Measurements from ENCODE around the gene CASP5.
"Not testable (repeated sequence)": the region's sequence is repeated elsewhere in the genome, so short reads cannot be mapped to it uniquely, and the experiment has no call there.

CASP5 gene

DNA sequence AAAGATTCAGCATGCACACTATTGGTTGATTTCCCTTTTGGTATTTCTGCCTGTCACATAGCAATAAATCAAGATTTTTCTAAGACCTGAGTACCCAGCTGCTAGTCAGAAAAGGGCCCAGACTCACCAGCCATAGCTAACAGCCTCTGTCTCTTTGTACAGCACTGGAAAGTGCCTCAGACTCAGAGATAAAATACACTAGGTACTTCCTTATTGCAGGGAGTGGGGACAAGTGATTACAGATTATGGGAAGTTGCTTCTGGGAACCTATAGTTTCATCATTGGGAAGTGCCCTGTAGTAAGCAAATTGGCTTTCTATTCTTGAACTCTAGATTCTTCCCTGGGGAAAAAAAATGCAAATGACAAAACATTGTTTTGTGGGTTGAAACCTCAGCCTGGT, at the start of gene CASP5:
CASP5 (minus strand) TSS at position 166 of the 400 bp plus-strand sequence; CDS start at position 134, 32 bp downstream.
- DNase-seq = no peak

- not testable (repeated sequence) for DNase-seq
These were observed 49.1 kb upstream of the CASP5 start for GRCh38 chr11:105072080-105072479.

DNA sequence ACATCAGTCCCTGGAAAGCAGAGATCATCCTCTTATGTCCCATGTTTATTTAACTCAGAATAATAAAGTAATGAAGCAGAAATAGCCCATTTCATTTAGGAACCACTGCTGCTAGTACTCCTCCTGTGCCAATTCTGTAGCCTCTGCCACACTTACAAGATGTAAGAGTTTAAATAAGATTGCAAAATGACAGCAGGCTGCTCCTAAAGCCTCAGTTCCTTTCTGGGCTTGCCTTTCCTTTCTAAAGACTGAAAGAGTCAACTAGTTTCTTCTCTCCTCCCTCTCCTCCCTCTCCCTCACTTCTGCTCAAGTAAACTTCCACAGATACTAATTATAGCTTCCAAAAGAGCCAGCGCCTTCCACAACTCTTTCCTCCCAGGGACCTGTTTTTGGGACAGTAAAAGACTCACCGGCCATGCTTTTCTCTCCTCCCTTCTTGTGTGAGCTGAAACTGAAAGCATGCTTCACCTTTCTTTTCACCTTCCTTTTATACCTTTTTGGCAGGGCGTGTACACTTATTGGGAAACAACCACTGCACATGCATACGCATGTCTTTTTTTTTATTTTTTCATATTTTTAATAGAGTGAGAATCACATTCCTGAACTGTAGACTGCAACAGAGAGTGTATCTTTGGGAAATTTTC, 48.2 kb upstream of the CASP5 start:
- DNase-seq = no peak

DNA sequence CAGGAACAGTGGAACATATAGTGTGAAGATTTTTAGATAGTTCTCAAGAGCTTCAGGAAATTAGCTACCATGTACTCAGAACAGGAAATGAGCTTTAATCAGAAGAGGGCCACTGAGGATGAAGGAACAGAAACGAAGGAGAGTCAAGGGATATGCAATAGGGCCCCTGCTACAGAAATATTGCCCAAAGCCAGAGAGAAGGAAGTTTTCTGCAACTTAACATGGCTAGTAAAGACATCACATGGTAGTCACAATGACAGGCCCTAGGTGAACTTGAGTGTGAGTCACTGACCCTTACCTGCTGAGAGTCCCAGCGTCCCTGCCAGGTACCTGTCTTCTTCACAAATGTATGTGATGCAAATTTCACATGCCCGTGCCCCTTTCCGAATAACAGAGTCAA, 47.3 kb upstream of the CASP5 start:
- DNase-seq = no peak

- DNase-seq = not testable (repeated sequence)
These were observed 46.8 kb upstream of the CASP5 start for GRCh38 chr11:105069749-105070148.

DNA sequence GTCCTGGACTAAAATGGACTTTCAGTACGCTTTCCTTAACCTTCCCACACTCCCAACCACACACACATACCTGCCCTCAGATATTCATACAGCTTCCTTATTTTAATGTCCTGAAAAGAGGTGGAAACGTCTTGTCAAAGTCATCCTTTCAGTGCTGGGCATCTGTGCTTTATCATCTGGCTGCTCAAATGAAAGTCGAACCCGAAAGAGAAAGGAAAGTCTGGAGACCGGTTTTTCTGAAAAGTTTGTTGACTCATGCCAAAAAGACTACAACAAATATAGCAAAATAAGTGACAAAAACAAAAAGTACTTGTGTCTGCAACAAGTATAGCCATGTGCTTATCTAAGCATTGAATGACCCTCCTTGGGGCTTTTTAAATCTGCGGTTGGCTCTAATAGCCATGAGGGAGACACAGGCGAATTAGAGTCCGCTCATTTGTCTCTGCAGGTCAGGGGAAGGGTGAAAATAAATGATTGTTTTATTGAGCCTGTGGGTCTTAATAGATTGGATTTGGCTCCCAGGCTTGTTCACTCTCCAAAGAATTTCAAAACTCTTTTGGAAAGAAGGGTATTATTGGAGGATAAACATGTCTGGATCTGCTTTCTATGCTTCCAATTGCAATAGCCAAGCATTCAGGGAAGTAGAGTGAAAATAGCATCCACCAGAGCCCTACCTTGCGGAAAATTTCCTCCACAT, 40.4 kb upstream of the CASP5 start:
- not testable (repeated sequence) for DNase-seq

GRCh38 chr11:105057432-105057831, 34.5 kb upstream of the CASP5 start:
- DNase-seq = no peak

- DNase-seq = no peak
These were observed 33.5 kb upstream of the CASP5 start for GRCh38 chr11:105056446-105056845.

- no peak for DNase-seq
These were observed 31.9 kb upstream of the CASP5 start for GRCh38 chr11:105054723-105055493.

- no peak for DNase-seq
These were observed 29.5 kb upstream of the CASP5 start for GRCh38 chr11:105052487-105052886.

- DNase-seq = no peak
These were observed 28.6 kb upstream of the CASP5 start for GRCh38 chr11:105051559-105051958.

DNA sequence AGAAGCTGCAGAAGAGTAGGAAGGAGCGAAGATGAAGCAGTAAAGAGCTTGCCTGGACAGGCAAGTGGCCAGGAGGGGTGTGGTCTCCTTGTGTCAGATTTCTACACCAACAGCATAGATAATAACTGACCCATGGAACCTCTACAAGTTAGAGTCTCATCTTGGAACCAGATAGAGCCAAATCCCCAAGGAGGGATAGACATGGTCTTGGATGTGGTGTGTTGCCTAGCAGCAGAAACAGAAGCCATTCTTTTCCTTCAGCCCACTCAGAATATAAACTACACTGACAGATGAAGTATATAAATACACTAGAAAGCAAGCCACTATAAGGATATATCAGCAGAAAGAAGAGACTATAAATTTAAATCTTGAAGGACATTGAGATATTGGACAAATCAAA, 26.5 kb upstream of the CASP5 start:
- DNase-seq = no peak

GRCh38 chr11:105046898-105047579, 24.1 kb upstream of the CASP5 start:
- DNase-seq = no peak

- DNase-seq = no peak
These were observed 22.8 kb upstream of the CASP5 start for GRCh38 chr11:105045676-105046296.

DNA sequence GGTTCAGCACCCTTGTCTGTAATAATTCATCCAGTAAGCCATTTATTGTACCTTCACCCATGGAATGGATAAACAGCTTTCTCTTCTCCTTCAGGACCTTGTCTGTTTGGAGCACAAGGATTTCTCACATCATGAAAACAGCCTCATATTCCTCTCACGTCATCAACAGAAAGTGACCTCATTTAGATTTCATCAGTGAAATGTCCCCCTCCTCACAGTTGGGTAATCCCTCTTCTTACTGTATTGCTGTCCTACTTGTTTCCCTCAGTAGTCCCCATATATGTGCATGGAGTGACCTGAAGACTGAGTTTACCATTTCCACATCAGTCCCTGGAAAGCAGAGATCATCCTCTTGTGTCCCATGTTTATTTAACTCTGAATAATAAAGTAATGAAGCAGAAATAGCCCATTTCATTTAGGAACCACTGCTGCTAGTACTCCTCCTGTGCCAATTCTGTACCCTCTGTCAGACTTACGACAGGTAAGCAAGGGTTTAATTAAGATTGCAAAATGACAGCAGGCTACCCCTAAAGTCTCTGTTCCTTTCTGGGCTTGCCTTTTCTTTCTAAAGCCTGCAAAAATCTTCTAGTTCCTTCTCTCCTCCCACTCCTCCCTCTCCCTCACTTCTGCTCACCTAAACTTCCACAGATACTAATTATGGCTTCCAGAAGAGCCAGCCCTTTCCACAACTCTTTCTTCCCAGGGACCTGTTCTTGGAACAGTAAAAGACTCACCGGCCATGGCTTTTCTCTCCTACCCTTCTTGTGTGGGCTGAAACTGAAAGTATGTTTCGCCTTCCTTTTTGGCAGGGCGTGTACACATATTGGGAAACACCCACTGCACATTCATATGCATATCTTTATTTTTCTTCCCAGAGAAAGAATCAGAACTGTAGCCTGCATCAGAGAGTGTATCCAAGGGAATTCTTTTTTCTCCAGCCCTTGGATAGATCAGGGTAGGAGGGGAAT, 21.9 kb upstream of the CASP5 start, which contains the start of gene CARD16:
CARD16 (minus strand) TSS at position 779 of the 968 bp plus-strand sequence; CDS start at position 741, 38 bp downstream.
- DNase-seq = peak; percentile 24

GRCh38 chr11:105042178-105042577, 19.2 kb upstream of the CASP5 start:
- no peak for DNase-seq

- no peak for DNase-seq
These were observed 17.7 kb upstream of the CASP5 start for GRCh38 chr11:105040703-105041102.

DNA sequence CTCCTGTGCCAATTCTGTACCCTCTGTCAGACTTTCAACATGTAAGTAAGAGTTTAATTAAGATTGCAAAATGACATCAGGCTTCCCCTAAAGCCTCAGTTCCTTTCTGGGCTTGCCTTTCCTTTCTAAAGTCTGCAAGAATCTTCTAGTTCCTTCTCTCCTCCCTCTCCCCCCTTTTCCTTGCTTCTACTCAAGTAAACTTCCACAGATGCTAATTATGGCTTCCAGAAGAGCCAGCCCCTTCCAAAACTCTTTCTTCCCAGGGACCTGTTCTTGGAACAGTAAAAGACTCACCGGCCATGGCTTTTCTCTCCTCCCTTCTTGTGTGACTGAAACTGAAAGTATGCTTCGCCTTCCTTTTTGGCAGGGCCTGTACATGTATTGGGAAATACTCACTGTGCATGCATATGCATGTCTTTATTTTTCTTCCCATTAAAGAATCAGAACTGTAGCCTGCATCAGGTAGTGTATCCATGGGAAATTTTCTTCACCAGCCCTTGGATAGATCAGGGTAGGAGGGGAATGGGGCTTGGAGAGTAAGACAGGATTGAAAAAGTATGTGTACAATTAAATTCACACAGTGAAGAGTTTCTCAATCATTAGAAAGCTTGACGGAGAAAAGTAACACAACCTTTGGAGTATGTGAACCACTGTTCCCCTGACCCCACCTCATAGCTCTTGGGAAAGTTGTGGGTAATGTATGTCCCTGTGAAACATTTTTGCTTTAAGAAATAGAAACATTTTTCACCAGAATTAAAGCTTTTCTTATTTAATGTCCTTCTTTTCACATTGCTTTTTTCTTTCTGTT, 12.0 kb upstream of the CASP5 start, which contains the start of gene CASP1:
CASP1 (minus strand) TSS at position 332 of the 808 bp plus-strand sequence; CDS start at position 301, 31 bp downstream.
- DNase-seq = peak; percentile 25

GRCh38 chr11:105034388-105034787, 11.4 kb upstream of the CASP5 start:
- not testable (repeated sequence) for DNase-seq

DNA sequence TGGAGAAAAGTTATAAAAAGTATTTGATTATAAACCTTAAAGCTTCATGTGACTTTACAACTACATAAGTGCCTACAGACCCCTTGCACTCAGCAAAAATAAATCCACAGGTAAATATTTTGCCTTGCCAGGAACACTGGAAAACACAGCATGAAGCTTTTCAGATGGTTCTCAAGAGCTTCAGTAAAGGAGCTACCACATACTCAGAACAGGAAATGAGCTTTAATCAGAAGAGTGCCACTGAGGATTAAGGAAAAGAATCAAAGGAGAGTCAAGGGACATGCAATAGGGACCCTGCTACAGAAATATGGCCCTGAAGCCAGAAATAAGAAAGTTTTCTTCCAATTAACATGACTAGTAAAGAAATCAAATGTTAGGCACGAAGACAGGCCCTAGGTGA, 10.8 kb upstream of the CASP5 start:
- no peak for DNase-seq
